GM13977 (cell line): ENCODE data around the gene PSTPIP2.

Experiments
- DNase-seq: peaks from one replicate; pipeline ENCODE4 v3.0.0; 2012; ENCODE audit warnings: low spot score
- in situ Hi-C: fragments of 300-500 bp; cut with MboI; formaldehyde crosslinking; loops from one replicate; pipeline ENCODE4 v1.12.0; 2022; ENCODE audit warnings: low sequenced_read_pairs, low pct_unique_long_range_greater_than_20kb, mixed read lengths, inconsistent platforms; ENCODE audit not compliant: unreplicated experiment
- TF ChIP-seq, protein P1 (sequence below): IDR thresholded peaks from 2 replicates; pipeline ENCODE4 v1.5.1; 2012; ENCODE audit warnings: mild to moderate bottlenecking, control low read depth; ENCODE audit not compliant: insufficient read depth; ENCODE audit errors: extremely low read depth, missing control alignments

Gene PSTPIP2

DNA sequence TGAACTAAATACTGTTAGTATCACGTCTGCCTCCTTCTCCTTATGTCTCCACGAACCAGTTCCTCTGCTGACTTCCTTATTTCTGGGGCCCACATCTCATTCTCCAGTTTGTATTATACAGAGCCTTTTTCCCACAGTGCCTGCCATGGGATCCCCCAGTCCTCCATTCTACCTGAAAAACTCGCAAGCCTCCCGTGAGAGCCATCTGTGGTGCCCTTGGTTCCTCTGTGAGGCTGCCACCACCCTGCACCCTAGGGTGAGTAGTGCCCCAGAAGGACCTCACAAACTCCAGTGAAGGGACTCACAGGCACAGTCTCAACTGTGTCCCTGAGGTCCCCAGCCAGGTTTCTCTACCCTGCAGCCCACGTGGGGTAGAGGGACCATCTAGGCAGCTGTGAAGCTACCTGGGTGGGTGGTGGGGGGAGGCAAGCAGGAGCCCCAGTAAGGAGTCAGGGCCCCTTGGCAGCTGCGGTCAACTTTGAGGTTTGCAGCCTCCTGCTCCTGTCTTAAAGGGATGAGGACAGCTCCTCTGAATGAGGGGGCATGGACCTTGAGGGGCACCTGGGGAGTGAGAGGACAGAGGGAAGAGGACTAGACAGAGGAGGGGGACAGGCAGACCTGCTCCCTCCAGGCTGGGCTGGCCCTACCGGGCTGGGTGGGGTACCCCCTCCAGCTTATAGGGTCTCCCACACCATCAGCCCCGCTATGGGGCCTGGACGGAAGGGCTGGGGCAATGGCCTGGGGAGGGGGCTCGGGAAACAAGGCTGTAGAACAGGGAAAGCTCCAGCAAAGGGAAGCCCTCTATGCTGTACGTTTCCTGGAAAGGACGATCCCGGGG, 1.0 kb downstream of the PSTPIP2 start:
- DNase-seq: no peak
- TF ChIP-seq, protein P1, sequence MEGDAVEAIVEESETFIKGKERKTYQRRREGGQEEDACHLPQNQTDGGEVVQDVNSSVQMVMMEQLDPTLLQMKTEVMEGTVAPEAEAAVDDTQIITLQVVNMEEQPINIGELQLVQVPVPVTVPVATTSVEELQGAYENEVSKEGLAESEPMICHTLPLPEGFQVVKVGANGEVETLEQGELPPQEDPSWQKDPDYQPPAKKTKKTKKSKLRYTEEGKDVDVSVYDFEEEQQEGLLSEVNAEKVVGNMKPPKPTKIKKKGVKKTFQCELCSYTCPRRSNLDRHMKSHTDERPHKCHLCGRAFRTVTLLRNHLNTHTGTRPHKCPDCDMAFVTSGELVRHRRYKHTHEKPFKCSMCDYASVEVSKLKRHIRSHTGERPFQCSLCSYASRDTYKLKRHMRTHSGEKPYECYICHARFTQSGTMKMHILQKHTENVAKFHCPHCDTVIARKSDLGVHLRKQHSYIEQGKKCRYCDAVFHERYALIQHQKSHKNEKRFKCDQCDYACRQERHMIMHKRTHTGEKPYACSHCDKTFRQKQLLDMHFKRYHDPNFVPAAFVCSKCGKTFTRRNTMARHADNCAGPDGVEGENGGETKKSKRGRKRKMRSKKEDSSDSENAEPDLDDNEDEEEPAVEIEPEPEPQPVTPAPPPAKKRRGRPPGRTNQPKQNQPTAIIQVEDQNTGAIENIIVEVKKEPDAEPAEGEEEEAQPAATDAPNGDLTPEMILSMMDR: no peak
- in situ Hi-C loops: no loop called here

DNA sequence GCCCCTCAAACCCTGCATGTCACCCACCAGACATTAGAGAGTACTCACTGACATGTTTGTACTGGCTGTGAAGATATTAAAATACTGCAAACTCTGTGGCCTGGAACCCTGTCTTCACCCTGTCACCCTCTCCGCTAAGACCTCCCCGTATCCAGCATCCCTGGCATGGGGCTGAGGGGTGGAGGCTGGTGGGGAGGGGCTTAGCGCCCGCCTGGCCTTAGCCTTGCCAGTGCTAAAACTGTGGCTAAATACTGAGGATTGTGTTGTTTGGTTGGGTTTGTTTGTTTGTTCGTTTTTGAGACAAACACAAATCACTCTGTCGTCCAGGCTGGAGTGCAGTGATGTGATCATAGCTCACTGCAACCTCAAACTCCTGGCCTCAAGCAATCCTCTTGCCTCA, 1.8 kb downstream of the PSTPIP2 start:
- TF ChIP-seq, protein P1: no peak
- in situ Hi-C loops: no loop called here
- DNase-seq: no peak

DNA sequence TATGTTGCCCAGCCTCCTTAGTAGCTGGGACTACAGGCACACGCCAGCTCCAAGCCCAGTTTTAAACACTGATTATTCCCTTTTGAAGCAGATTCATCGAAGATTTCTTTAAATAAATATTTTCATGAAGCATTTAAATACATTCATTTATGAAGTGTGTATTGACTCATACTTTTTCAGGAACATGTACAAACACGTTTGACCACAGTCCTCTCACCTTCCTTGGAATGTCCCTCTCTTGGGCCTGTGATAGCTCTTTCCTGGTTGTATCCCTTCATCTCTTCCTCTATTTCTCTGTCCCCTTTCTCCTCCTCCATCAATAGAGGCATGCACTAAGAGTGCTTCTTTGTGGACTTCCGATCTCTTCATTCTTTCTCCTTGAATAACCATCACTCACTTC, 2.5 kb downstream of the PSTPIP2 start:
- TF ChIP-seq, protein P1: no peak
- in situ Hi-C loops: no loop called here
- DNase-seq: no peak

DNA sequence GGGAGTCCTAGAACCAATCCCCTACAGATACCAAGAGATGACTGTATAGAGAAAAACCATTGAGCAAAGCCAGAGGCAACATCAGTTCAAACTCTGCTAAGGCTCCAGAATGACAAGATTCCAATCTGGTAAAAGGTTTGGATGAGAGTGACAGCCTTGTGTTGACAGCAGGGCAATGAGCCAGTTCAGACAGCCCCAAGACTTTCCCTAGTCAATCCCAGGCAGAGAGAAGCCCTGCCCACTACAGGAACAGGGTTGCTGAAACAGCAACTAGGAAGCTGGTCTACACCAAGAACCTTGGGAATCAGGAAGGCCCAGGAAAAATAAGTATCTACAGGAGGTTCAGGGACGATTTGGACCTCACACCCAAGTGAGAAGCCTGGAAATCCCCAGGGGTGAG, 3.3 kb downstream of the PSTPIP2 start:
- no peak for DNase-seq
- in situ Hi-C loops: no loop called here
- TF ChIP-seq, protein P1: no peak

DNA sequence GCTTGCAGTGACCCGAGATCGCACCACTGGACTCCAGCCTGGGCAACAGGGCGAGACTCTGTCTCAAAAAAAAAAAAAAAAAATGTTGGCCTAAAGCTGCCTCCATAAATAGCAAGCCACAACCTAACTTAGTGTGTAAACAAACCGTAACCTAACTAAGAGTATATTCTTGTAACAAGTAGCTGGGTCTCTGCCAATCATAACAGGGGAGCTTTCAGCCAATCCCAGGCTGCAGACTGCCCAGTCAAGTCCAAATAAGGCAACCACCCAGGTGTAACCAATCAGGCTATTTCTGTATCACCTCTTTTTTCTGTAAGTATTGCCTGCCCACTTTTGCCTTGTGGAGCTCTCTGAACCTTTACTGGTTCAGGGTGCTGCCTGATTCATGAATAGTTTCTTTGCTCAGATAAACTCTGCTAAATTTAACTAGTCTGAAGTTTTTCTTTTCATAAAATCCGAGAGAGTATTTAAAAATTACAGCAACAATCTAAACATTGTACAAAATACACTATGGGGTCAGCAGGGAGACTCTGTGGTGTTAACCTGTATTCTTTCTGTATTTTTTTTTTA, 4.5 kb downstream of the PSTPIP2 start:
- no peak for DNase-seq
- in situ Hi-C loops: no loop called here
- TF ChIP-seq, protein P1: no peak

DNA sequence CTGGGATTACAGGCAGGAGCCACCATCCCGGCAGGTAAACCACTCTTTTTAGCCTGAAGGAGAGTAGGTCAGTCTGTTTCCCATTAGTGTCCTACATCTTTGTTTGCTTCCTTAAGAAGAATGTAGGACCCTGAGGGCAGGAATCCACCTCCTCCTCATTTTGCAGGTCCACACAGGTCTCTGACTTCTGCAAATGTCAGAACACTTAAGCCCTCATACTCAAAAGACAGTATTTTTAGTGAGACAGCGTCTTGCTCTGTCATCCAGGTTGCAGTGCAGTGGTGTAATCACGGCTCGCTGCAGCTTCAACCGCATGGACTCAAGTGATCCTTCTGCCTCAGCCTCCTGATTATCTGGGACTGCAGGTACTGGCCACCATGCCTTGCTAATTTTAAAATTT, 9.3 kb downstream of the PSTPIP2 start:
- TF ChIP-seq, protein P1: no peak
- in situ Hi-C loops: no loop called here
- no peak for DNase-seq
